ENCODE measurements around the gene CENPVL2.
"Not testable (repeated sequence)": the region's sequence is repeated elsewhere in the genome, so short reads cannot be mapped to it uniquely, and the experiment has no call there.

CENPVL2 gene

DNA sequence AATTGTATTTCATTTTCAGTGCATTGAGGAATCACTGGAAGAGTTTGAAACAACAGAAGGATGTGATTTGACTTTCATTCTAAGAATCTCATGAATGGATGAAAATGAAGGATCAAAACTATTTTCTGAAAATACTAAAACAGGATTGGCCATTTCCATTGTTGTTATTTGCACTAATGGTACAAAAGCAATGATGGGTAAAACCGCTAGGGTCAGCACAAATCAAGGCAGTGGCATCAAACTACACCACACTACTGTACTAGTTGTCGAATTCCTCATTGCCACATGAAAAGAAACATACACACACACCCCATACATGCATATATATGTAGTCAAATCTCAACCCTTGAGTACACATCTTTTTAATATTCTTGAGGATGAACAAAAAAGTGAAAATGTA, 39.3 kb downstream of the CENPVL2 start:
- no peak for ATAC-seq
- TF ChIP-seq RARB (CRISPR knock-in tag; IDR thresholded peaks at IDR 0.05) = no peak
- no peak for TF ChIP-seq TOX (CRISPR knock-in tag; IDR thresholded peaks at IDR 0.05; ENCODE audit: borderline replicate concordance)
- no peak for TF ChIP-seq CSDC2 (CRISPR knock-in tag; IDR thresholded peaks at IDR 0.05)
- TF ChIP-seq, protein P1, sequence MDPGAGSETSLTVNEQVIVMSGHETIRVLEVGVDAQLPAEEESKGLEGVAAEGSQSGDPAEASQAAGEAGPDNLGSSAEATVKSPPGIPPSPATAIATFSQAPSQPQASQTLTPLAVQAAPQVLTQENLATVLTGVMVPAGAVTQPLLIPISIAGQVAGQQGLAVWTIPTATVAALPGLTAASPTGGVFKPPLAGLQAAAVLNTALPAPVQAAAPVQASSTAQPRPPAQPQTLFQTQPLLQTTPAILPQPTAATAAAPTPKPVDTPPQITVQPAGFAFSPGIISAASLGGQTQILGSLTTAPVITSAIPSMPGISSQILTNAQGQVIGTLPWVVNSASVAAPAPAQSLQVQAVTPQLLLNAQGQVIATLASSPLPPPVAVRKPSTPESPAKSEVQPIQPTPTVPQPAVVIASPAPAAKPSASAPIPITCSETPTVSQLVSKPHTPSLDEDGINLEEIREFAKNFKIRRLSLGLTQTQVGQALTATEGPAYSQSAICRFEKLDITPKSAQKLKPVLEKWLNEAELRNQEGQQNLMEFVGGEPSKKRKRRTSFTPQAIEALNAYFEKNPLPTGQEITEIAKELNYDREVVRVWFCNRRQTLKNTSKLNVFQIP (CRISPR knock-in tag; IDR thresholded peaks at IDR 0.05; ENCODE audit: borderline replicate concordance, low read depth) = no peak
- no peak for TF ChIP-seq ZC3H10 (CRISPR knock-in tag; IDR thresholded peaks at IDR 0.05)
- TF ChIP-seq ZFP3 (CRISPR knock-in tag; IDR thresholded peaks at IDR 0.05) = no peak
- TF ChIP-seq, protein P2, sequence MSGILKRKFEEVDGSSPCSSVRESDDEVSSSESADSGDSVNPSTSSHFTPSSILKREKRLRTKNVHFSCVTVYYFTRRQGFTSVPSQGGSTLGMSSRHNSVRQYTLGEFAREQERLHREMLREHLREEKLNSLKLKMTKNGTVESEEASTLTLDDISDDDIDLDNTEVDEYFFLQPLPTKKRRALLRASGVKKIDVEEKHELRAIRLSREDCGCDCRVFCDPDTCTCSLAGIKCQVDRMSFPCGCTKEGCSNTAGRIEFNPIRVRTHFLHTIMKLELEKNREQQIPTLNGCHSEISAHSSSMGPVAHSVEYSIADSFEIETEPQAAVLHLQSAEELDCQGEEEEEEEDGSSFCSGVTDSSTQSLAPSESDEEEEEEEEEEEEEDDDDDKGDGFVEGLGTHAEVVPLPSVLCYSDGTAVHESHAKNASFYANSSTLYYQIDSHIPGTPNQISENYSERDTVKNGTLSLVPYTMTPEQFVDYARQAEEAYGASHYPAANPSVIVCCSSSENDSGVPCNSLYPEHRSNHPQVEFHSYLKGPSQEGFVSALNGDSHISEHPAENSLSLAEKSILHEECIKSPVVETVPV (CRISPR knock-in tag; IDR thresholded peaks at IDR 0.05) = no peak
- TF ChIP-seq ARNTL (CRISPR knock-in tag; IDR thresholded peaks at IDR 0.05; ENCODE audit: borderline replicate concordance, low read depth) = no peak
- no peak for TF ChIP-seq ZNF70 (CRISPR knock-in tag; IDR thresholded peaks at IDR 0.05)
- TF ChIP-seq, protein P3, sequence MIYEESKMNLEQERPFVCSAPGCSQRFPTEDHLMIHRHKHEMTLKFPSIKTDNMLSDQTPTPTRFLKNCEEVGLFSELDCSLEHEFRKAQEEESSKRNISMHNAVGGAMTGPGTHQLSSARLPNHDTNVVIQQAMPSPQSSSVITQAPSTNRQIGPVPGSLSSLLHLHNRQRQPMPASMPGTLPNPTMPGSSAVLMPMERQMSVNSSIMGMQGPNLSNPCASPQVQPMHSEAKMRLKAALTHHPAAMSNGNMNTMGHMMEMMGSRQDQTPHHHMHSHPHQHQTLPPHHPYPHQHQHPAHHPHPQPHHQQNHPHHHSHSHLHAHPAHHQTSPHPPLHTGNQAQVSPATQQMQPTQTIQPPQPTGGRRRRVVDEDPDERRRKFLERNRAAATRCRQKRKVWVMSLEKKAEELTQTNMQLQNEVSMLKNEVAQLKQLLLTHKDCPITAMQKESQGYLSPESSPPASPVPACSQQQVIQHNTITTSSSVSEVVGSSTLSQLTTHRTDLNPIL (CRISPR knock-in tag; IDR thresholded peaks at IDR 0.05; ENCODE audit: low read depth) = no peak
- no peak for TF ChIP-seq GLIS3 (CRISPR knock-in tag; IDR thresholded peaks at IDR 0.05)
- no peak for TF ChIP-seq ZFP30 (CRISPR knock-in tag; IDR thresholded peaks at IDR 0.05)

DNA sequence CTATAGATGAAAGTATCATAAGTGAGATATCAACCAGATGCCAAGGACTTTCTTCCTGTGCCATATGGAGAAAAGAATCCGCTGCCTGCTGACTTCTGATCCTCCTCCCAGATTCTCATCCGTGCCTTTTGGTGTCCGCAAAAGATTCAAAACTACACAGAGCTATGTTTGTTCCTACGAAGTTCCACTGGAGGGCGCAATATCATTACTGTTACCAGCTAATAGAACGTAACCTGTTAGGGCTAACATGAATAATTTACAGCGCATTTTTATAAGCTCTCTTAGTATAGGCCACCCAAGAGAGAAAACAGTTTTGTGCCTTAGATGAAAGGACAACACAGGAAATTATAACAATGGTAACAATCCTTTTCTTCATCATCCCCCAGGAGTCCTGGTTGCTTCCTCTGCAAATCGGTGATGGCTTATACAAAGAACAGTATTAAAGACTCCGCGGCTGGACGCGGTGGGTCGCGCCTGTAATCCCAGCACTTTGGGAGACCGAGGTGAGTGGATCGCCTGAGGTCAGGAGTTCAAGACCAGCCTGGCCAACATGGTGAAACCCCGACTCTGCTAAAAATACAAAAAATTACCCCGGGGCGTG, 41.1 kb downstream of the CENPVL2 start:
- ATAC-seq = peak; percentile 98
- TF ChIP-seq ZFP30 (CRISPR knock-in tag; IDR thresholded peaks at IDR 0.05) = no peak

DNA sequence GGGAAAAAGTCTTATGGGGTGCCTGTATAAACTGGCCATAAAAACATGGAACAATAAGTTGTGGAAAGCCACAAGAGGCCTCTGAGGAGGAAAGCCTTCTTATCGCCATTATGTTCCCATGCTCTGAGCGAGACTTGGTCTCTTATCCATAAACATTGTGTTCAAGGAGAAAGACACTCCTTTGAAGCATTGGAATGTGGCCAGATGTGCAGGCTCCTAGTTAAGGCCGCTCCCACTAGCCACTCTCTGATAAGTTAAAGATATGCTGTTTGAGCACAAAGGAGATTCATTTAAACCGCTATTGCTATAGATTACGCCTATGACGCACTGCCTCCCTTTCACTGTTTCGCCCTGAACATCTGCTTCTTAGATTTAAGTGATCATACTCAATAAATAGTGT, 46.1 kb downstream of the CENPVL2 start:
- ATAC-seq = not testable (repeated sequence)

Measured in SK-N-SH treated with all-trans-retinoic acid at 6 μM for 48 hours (cell line).